Right lobe of liver (tissue), 6 donors: ENCODE measurements around the gene AKT1S1. TPM values are rescaled to one million over a fixed set of nuclear protein-coding genes. Genes with fewer than 3 reads are reported as not detected.
A peak's percentile ranks its signal among the peaks of the same experiment; 100 is the strongest.

Experiments
- ATAC-seq, 4 donors: fragments of 200-7000 bp; cut with Tn5 transposase; one replicate each; pipeline ENCODE4 v1.9.1; 2020; ENCODE audit warnings: mild to moderate bottlenecking in 4 of 4, moderate library complexity in 4 of 4
- DNase-seq, 3 donors: peaks; one replicate each; pipeline ENCODE4 v3.0.0-alpha.2; 2020
- H3K27ac ChIP-seq, 3 donors: fragments of 200-600 bp; one replicate each; pipeline ENCODE4 v1.8.0; 2022
- H3K27me3 ChIP-seq, 2 donors: fragments of 200-600 bp; one replicate each; pipeline ENCODE4 v1.8.0; 2022
- H3K36me3 ChIP-seq, 4 donors: fragments of 200-600 bp; sonication (generic) in 1 of 4; one replicate each; pipeline versions ENCODE4 v1.5.1 to v1.8.0; 2017 to 2022; ENCODE audit warnings: control low read depth in 1 of 4
- H3K4me1 ChIP-seq, 4 donors: fragments of 200-600 bp; sonication (generic) in 1 of 4; one replicate each; pipeline versions ENCODE4 v1.5.1 to v1.8.0; 2017 to 2022; ENCODE audit warnings: control low read depth in 1 of 4
- H3K4me3 ChIP-seq, 3 donors: fragments of 200-600 bp; one replicate each; pipeline ENCODE4 v1.8.0; 2022
- H3K9me3 ChIP-seq, 4 donors: fragments of 200-600 bp; sonication (generic) in 1 of 4; one replicate each; pipeline versions ENCODE4 v1.5.1 to v1.8.0; 2017 to 2022; ENCODE audit warnings: control low read depth in 1 of 4
- CTCF ChIP-seq, 4 donors: fragments of 200-600 bp in 3 of 4; fragments of 450-650 bp in 1 of 4; IDR thresholded peaks; one replicate each; pipeline versions ENCODE4 v1.5.1 to v1.8.0; 2016 to 2022; ENCODE audit warnings: antibody characterized with exemption in 4 of 4, mild to moderate bottlenecking in 2 of 4
- POLR2A ChIP-seq: fragments of 450-650 bp; IDR thresholded peaks from one replicate; pipeline ENCODE4 v1.6.1; 2017; ENCODE audit warnings: antibody characterized with exemption, mild to moderate bottlenecking
- WGBS: methylation state at CpG from one replicate; pipeline ENCODE4 v1.1.6; 2018; ENCODE audit warnings: low coverage, low lambda C conversion rate; ENCODE audit not compliant: insufficient coverage; ENCODE audit errors: missing lambda C conversion rate; 5-methylcytosine and 5-hydroxymethylcytosine counted together
- intact Hi-C, 2 donors: fragments of 100-400 bp; cut with DNase I; formaldehyde crosslinking; loops; one replicate each; pipeline versions ENCODE4 v1.11.2 to v1.14.1; 2022
- total RNA-seq, 6 experiments: library from RNA; depleted of rRNA in 2 of 6; stranded (reverse); fragments of >200 nt in 2 of 6; fragmentation: NEBNext Ultra II Directional in 3 of 6; extraction: Animal tissue kit (Norgen Biotek cat#: 25700) in 3 of 6; gene quantifications; one replicate each; pipeline versions ENCODE4 v1.1.0 to v1.2.4, GENCODE V29; 2016 to 2023
- donor health status: DM: no; HTN: yes; CAD: no.
- donor health status: DM: no; HTN: no; CAD: no.
- donor health status: DM: no; HTN: no; CAD: no.
- donor health status: DM: no; HTN: yes; CAD: no.
- donor health status: DM: no; HTN: yes; CAD: no.

Gene AKT1S1
- total RNA-seq, 6 experiments from 2014 or later, result 18.2 to 27.0 (median 22.4) TPM

DNA sequence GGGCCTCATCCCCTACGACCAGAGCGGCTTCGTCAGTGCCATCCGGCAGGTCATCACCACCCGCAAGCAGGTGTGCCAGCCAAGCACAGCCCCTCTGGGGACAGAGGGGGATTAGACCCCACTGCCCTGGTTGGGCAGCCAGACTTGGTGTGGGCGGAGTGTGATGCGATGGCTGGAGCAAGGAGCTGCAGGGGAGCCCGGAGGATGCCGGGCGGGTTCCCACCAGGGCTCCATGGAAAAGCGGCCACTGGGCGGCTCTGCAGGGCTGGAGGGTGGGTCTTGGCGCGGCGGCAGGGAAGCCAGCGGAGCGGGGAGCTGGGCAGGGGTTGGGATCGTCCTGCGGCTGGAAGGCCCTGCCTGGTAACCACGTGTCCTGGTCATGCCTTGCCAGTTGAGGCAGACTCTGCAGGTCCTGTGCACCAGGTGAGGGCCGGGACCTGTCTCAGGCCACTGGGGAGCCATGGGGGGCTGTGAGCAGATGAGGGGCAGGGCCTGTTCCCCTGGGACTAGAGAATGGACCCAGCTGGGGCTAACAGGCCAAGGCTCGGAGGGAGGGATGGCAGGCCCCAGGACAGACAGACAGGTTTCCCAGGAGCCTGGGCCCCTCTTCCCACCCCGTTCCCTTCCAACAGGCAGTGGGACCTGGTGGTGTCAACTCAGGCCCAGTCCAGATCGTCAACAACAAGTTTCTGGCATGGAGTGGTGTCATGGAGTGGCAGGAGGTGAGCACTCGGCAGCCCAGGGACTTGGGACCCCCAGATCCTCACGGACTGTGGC is 19.9 kb downstream of the AKT1S1 start:
- intact Hi-C loops, result no loop called here
- H3K27me3 ChIP-seq, result no peaks in the 10 kb centered on the region
- no CpG with 5 or more reads among the region's 26 CpGs for WGBS
- TF ChIP-seq CTCF (IDR thresholded peaks at IDR 0.05) (no peak), POLR2A (no peak)
- peak in 2 of 3 donors; percentile 51 to 53 for DNase-seq
- H3K36me3 ChIP-seq, result peaks cover 0 to 43% (median 4%) of the 10 kb centered on the region in 4 donors
- peaks cover 0 to 14% (median 3%) of the 10 kb centered on the region in 4 donors for H3K4me1 ChIP-seq
- H3K9me3 ChIP-seq, result no peaks in the 10 kb centered on the region
- no peak for ATAC-seq
- H3K27ac ChIP-seq, result no peak overlapping the region
- no peak overlapping the region for H3K4me3 ChIP-seq

GRCh38 chr19:49856574-49857021 is 20.6 kb downstream of the AKT1S1 start:
- TF ChIP-seq CTCF (IDR thresholded peaks at IDR 0.05), result no peak
- TF ChIP-seq POLR2A, result no peak
- Histone ChIP-seq H3K27me3 (no peaks in the 10 kb centered on the region), H3K27ac (no peak overlapping the region), H3K36me3 (peaks cover 0 to 43% (median 4%) of the 10 kb centered on the region in 4 donors), H3K4me1 (peaks cover 0 to 17% (median 5%) of the 10 kb centered on the region in 4 donors), H3K4me3 (no peak overlapping the region), H3K9me3 (no peaks in the 10 kb centered on the region)
- DNase-seq, result peak in 1 of 3 donors; percentile 46
- intact Hi-C loops, result no loop called here
- no peak for ATAC-seq
- no CpG with 5 or more reads among the region's 18 CpGs for WGBS

DNA sequence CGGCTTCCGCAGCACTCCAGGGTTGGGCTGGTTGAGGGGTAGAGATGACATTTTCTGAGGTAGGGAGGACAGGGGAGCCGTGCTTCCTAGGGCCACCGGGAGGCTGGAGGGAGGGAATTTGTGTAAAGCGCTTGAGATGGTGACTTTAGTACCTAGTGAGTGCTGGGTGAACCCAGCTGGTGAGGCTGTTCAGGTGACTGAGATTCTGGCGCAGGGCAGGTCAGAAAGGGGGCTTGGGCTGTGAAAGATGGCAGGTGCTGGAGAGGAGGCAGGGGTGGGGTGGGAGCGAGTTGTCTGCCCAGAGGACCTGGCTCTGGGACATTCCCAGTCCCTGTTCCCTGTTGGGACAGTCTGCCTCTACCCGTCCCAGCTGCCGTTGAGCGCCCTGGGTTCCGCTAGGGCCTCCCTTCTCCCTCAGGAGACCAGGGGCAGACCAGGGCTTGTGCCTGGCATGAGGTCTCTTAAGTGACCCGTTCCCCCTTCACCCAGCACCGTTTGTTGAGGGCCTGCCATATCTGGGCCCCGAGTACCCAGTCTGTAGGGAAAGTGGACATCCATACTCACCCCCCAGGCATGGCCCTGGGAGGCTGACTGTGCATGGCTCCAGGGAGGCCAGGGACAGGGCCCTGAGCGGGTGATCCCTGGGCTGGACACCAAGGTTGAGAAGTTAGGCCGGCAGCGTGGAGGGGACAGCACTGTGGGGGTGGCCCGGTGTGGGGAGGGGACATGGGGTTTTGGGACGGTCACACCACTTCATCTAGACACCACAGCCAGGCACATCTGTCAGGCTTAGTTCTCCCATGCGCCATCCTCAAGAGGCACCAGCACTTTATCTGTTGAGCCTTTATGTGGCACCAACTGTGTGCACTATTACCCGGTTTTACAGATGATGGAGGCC is 21.2 kb downstream of the AKT1S1 start:
- peaks cover 0 to 43% (median 4%) of the 10 kb centered on the region in 4 donors for H3K36me3 ChIP-seq
- WGBS, result 93% methylated on average over 6 of the region's 21 CpGs
- ATAC-seq, result no peak
- no peak overlapping the region for H3K4me3 ChIP-seq
- DNase-seq, result peak in 1 of 3 donors; percentile 47
- TF ChIP-seq POLR2A (peak; percentile 5), CTCF (IDR thresholded peaks at IDR 0.05) (no peak)
- peaks cover 0 to 17% (median 5%) of the 10 kb centered on the region in 4 donors for H3K4me1 ChIP-seq
- intact Hi-C loops, result no loop called here
- no peaks in the 10 kb centered on the region for H3K9me3 ChIP-seq
- no peak overlapping the region for H3K27ac ChIP-seq
- H3K27me3 ChIP-seq, result no peaks in the 10 kb centered on the region

DNA sequence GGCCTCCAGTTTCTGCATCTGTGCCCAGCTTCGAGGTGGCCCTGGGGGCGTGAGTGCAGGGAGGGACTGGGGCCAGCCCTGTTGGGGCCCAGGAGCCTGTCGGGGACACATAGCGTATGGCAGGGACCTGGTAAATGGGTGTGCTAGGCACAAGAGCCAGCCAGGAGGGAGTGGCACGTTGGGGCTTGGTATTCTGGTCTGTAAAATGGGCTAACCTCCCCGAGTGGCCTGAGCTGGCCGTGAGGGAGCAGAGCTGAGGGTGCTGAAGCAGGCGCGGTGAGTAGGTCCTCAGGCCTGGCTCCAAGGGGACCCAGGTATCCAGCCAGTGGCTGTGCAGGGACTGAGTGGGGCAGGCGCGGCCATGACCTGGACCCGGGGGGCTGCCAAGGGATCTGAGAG is 21.9 kb downstream of the AKT1S1 start:
- Histone ChIP-seq H3K27ac (no peak overlapping the region), H3K4me3 (no peak overlapping the region), H3K27me3 (no peaks in the 10 kb centered on the region), H3K36me3 (peaks cover 0 to 36% (median 2%) of the 10 kb centered on the region in 4 donors), H3K9me3 (no peaks in the 10 kb centered on the region), H3K4me1 (peaks cover 0 to 17% (median 5%) of the 10 kb centered on the region in 4 donors)
- 90% methylated on average over 6 of the region's 12 CpGs for WGBS
- no peak for TF ChIP-seq POLR2A
- TF ChIP-seq CTCF (IDR thresholded peaks at IDR 0.05), result no peak
- intact Hi-C loops, result no loop called here
- peak in 1 of 3 donors; percentile 46 for DNase-seq
- ATAC-seq, result no peak
